SK-N-SH (cell line): ENCODE measurements around the gene NUDT14. TPM values are rescaled to one million over a fixed set of nuclear protein-coding genes. Genes with fewer than 3 reads are reported as not detected.

Source experiments
- CTCF ChIA-PET: fragments of 300-600, 350-600 bp; formaldehyde crosslinking; extraction: SDS; loops from one replicate; lab custom pipeline; 2021; lab: Yijun Ruan, JAX
- POLR2A ChIA-PET: fragments of 350-600 bp; sonication (Branson Sonifier 250); formaldehyde crosslinking; extraction: SDS; loops from one replicate; lab custom pipeline; 2020; ENCODE audit warnings: antibody characterized with exemption, inconsistent platforms; lab: Yijun Ruan, JAX
- DNase-seq: peaks from one replicate; pipeline ENCODE4 v3.0.0; 2012
- H2AFZ ChIP-seq: fragments of 200-600 bp; sonication (generic); 2 replicates; pipeline ENCODE4 v1.8.1; 2016; ENCODE audit warnings: antibody characterized with exemption, mild to moderate bottlenecking, low read depth
- H3F3A ChIP-seq: fragments of 200-600 bp; sonication (generic); replicated peaks from 2 replicates; pipeline ENCODE3; 2016; ENCODE audit warnings: antibody characterized with exemption, mild to moderate bottlenecking; ENCODE audit not compliant: insufficient read depth
- H3K27ac ChIP-seq, 2 experiments: fragments of 200-500 bp in 1 of 2; fragments of 200-600 bp in 1 of 2; sonication (Bioruptor generic) in 1 of 2; sonication (generic), shearing (Covaris generic) in 1 of 2; 2 replicates each; pipeline versions ENCODE4 v1.5.1 to v1.6.1; 2014 to 2016; ENCODE audit warnings: low read depth in 2 of 2, inconsistent platforms in 1 of 2, low read length in 1 of 2, mild to moderate bottlenecking in 1 of 2, mixed read lengths in 1 of 2
- H3K27me3 ChIP-seq: fragments of 200-600 bp; sonication (generic), shearing (Covaris generic); 2 replicates; pipeline ENCODE4 v1.6.1; 2016; ENCODE audit warnings: mixed run types; ENCODE audit not compliant: insufficient read depth
- H3K36me3 ChIP-seq, 2 experiments: fragments of 200-500 bp in 1 of 2; fragments of 200-600 bp in 1 of 2; sonication (Bioruptor generic) in 1 of 2; sonication (generic) in 1 of 2; replicated peaks in 1 of 2; 2 replicates each; pipeline versions ENCODE3 to v1.5.1; 2014 to 2016; ENCODE audit warnings: low read length in 1 of 2, mild to moderate bottlenecking in 1 of 2; ENCODE audit not compliant: insufficient read depth in 2 of 2, control insufficient read depth in 1 of 2
- H3K4me1 ChIP-seq, 2 experiments: fragments of 200-500 bp in 1 of 2; fragments of 200-600 bp in 1 of 2; sonication (Bioruptor generic) in 1 of 2; sonication (generic), shearing (Covaris generic) in 1 of 2; 2 replicates each; pipeline versions ENCODE4 v1.5.1 to v1.6.1; 2014 to 2016; ENCODE audit warnings: low read depth in 1 of 2, low read length in 1 of 2, mixed run types in 1 of 2; ENCODE audit not compliant: insufficient read depth in 2 of 2, control insufficient read depth in 1 of 2
- H3K4me2 ChIP-seq: fragments of 200-600 bp; sonication (generic), shearing (Covaris generic); 2 replicates; pipeline ENCODE4 v1.6.1; 2017; ENCODE audit warnings: mixed run types
- H3K4me3 ChIP-seq, 2 experiments: fragments of 200-500 bp in 1 of 2; fragments of 200-600 bp in 1 of 2; sonication (Bioruptor generic) in 1 of 2; sonication (generic), shearing (Covaris generic) in 1 of 2; 2 replicates each; pipeline versions ENCODE4 v1.5.1 to v1.8.1; 2014 to 2016; ENCODE audit warnings: low read depth in 2 of 2, inconsistent platforms in 1 of 2, low read length in 1 of 2, mild to moderate bottlenecking in 1 of 2, mixed read lengths in 1 of 2, moderate library complexity in 1 of 2
- H3K79me2 ChIP-seq: fragments of 200-600 bp; sonication (generic); 2 replicates; pipeline ENCODE4 v1.8.1; 2017; ENCODE audit warnings: mild to moderate bottlenecking; ENCODE audit not compliant: insufficient read depth
- H3K9ac ChIP-seq: fragments of 200-600 bp; sonication (generic); 2 replicates; pipeline ENCODE4 v1.6.1; 2017; ENCODE audit warnings: mixed run types
- H3K9me2 ChIP-seq: fragments of 200-600 bp; sonication (generic); 2 replicates; pipeline ENCODE4 v1.6.1; 2017; ENCODE audit warnings: mixed run types
- H3K9me3 ChIP-seq: fragments of 200-600 bp; sonication (generic); 2 replicates; pipeline ENCODE4 v1.6.1; 2017; ENCODE audit warnings: mixed run types, mild to moderate bottlenecking, moderate library complexity
- H4K20me1 ChIP-seq: fragments of 200-600 bp; sonication (generic); 2 replicates; pipeline ENCODE4 v1.6.1; 2017; ENCODE audit warnings: mild to moderate bottlenecking, mixed run types; ENCODE audit not compliant: insufficient read depth
- EP300 ChIP-seq, 2 experiments: IDR thresholded peaks; 2 replicates each; pipeline versions ENCODE4 v1.4.0 to v1.6.1; 2012; ENCODE audit warnings: borderline replicate concordance in 1 of 2, low read depth in 1 of 2, low read length in 1 of 2
- FOXM1 ChIP-seq: IDR thresholded peaks from 2 replicates; pipeline ENCODE4 v1.4.0; 2012; ENCODE audit warnings: low read depth, mild to moderate bottlenecking
- GABPA ChIP-seq: IDR thresholded peaks from 2 replicates; pipeline ENCODE4 v1.4.0; 2012; ENCODE audit warnings: low read depth, mild to moderate bottlenecking
- GATA2 ChIP-seq: sonication (generic); formaldehyde crosslinking; IDR thresholded peaks from 2 replicates; pipeline ENCODE4 v1.5.0; 2020; ENCODE audit warnings: mild to moderate bottlenecking, missing genetic modification reagents
- MXI1 ChIP-seq: IDR thresholded peaks from 2 replicates; pipeline ENCODE4 v1.6.1; 2012; ENCODE audit warnings: mild to moderate bottlenecking, low read depth, low read length, improper control_type of control experiment
- NRF1 ChIP-seq: IDR thresholded peaks from 2 replicates; pipeline ENCODE4 v1.6.1; 2012; ENCODE audit warnings: low read depth, mild to moderate bottlenecking, low read length
- PBX3 ChIP-seq: IDR thresholded peaks from 2 replicates; pipeline ENCODE4; 2012
- RCOR1 ChIP-seq: fragments of 150-350 bp; IDR thresholded peaks from 2 replicates; pipeline ENCODE4 v1.6.1; 2017; ENCODE audit warnings: antibody characterized with exemption, low read length
- RFX5 ChIP-seq: IDR thresholded peaks from 2 replicates; pipeline ENCODE4 v1.6.1; 2012; ENCODE audit warnings: mild to moderate bottlenecking, improper control_type of control experiment, low read length
- SIN3A ChIP-seq: IDR thresholded peaks from 2 replicates; pipeline ENCODE4 v1.6.1; 2012; ENCODE audit warnings: low read depth, mild to moderate bottlenecking, low read length, moderate library complexity, borderline replicate concordance
- TCF12 ChIP-seq: IDR thresholded peaks from 2 replicates; pipeline ENCODE4 v1.4.0; 2012
- TEAD4 ChIP-seq: IDR thresholded peaks from 2 replicates; pipeline ENCODE4 v1.4.0; 2012; ENCODE audit warnings: mild to moderate bottlenecking, borderline replicate concordance; ENCODE audit not compliant: insufficient read depth
- USF1 ChIP-seq: IDR thresholded peaks from 2 replicates; pipeline ENCODE4 v1.4.0; 2012; ENCODE audit warnings: low read depth, borderline replicate concordance
- USF2 ChIP-seq: fragments of 150-350 bp; IDR thresholded peaks from 2 replicates; pipeline ENCODE4 v1.6.1; 2017; ENCODE audit warnings: antibody characterized with exemption, low read length, low read depth, borderline replicate concordance
- YY1 ChIP-seq: IDR thresholded peaks from 2 replicates; pipeline ENCODE4 v1.4.0; 2012; ENCODE audit warnings: low read depth, mild to moderate bottlenecking
- WGBS: methylation state at CpG from one replicate; pipeline ENCODE4 v1.1.6; 2017; ENCODE audit warnings: low lambda C conversion rate; 5-methylcytosine and 5-hydroxymethylcytosine counted together
- polyA plus RNA-seq, 3 experiments: library from polyadenylated mRNA; depleted of rRNA; stranded (reverse); fragments of >200 nt; gene quantifications; 2 replicates each; pipeline ENCODE4 v1.2.3, GENCODE V29; 2012

NUDT14 gene
- polyA plus RNA-seq, 1 of the 3 experiments (the other 2 are of a cell fraction): 18.4 TPM

GRCh38 chr14:105221598-105222178 is 40.6 kb upstream of the NUDT14 start:
- Histone ChIP-seq H3K4me3 (no peak overlapping the region), H3K9me2 (no peaks in the 10 kb centered on the region), H3K36me3 (peaks cover 10 to 43% of the 10 kb centered on the region in 2 experiments), H3F3A (no peaks in the 10 kb centered on the region), H3K79me2 (no peaks in the 10 kb centered on the region; the same call in 1 of the 2 replicates), H3K9me3 (no peaks in the 10 kb centered on the region), H3K9ac (no peak overlapping the region)
- WGBS: 97% methylated on average over 15 of the region's 27 CpGs
- POLR2A ChIA-PET: interaction anchor here (1.5 kb wide), 2 partner anchors 27 to 38 kb away, joined by 4 to 6 read pairs; partner anchors contain the start of gene BTBD6
- TF ChIP-seq MXI1 (no peak), RFX5 (no peak), EP300 (IDR thresholded peaks at IDR 0.05; ENCODE audit: borderline replicate concordance in 1 of 2, low read depth in 1 of 2, low read length in 1 of 2) (no peak), RCOR1 (no peak), FOXM1 (no peak), NRF1 (no peak), GABPA (no peak), GATA2 (no peak), TEAD4 (no peak), USF2 (no peak), USF1 (no peak), SIN3A (no peak), TCF12 (no peak), YY1 (no peak), PBX3 (no peak)
- TF ChIP-seq, all 33 proteins: peak for 0
- Histone ChIP-seq H3K27ac (peak overlapping the region in 1 of 2 experiments; percentile 93; a peak in 2 of 4 replicates), H3K4me2 (no peak overlapping the region), H3K4me1 (peaks cover 0 to 26% of the 10 kb centered on the region in 2 experiments; a peak in 1 of 4 replicates), H2AFZ (no peak overlapping the region), H3K27me3 (no peaks in the 10 kb centered on the region), H4K20me1 (no peaks in the 10 kb centered on the region)
- CTCF ChIA-PET: interaction anchor here (0.8 to 1.6 kb wide), 5 partner anchors 10 to 79 kb away, joined by 3 to 5 read pairs (median 3); partner anchors contain the start of gene BRF1
- DNase-seq: no peak
